Tibial nerve (tissue), 4 donors: Measurements from ENCODE around the gene TANC1. TPM values are rescaled to one million over a fixed set of nuclear protein-coding genes. Genes with fewer than 3 reads are reported as not detected.
A peak's percentile ranks its signal among the peaks of the same experiment; 100 is the strongest.

Experiments used
- DNase-seq, 2 donors: peaks; one replicate each; pipeline ENCODE4 v3.0.0-alpha.2; 2019; ENCODE audit warnings: low spot score in 2 of 2
- H3K27ac ChIP-seq, 4 donors: fragments of 200-600 bp; sonication (generic) in 3 of 4; one replicate each; pipeline ENCODE4 v1.5.1; 2017 to 2019; ENCODE audit warnings: mild to moderate bottlenecking in 1 of 4
- H3K27me3 ChIP-seq, 2 donors: fragments of 200-600 bp; sonication (generic) in 1 of 2; one replicate each; pipeline versions ENCODE4 v1.5.1 to v1.6.0; 2017 to 2019
- H3K36me3 ChIP-seq, 3 donors: fragments of 200-600 bp; sonication (generic); one replicate each; pipeline ENCODE4 v1.5.1; 2018 to 2019
- H3K4me1 ChIP-seq, 4 donors: fragments of 200-600 bp; sonication (generic) in 3 of 4; one replicate each; pipeline ENCODE4 v1.5.1; 2017 to 2019
- H3K4me3 ChIP-seq, 4 donors: fragments of 200-600 bp; sonication (generic) in 3 of 4; one replicate each; pipeline ENCODE4 v1.5.1; 2017 to 2019; ENCODE audit warnings: mild to moderate bottlenecking in 1 of 4, moderate library complexity in 1 of 4
- H3K9me3 ChIP-seq, 4 donors: fragments of 200-600 bp; sonication (generic) in 3 of 4; one replicate each; pipeline ENCODE4 v1.5.1; 2017 to 2019
- CTCF ChIP-seq, 5 experiments: fragments of 200-600 bp in 3 of 5; fragments of 450-650 bp in 2 of 5; sonication (generic) in 3 of 5; IDR thresholded peaks; one replicate each; pipeline ENCODE4 v1.5.1; 2016 to 2019; ENCODE audit warnings: antibody characterized with exemption in 5 of 5, mild to moderate bottlenecking in 3 of 5, moderate library complexity in 2 of 5
- EP300 ChIP-seq, 2 donors: sonication (generic); formaldehyde crosslinking; IDR thresholded peaks; one replicate each; pipeline ENCODE4 v1.6.1; 2017; ENCODE audit warnings: antibody characterized with exemption in 2 of 2, mild to moderate bottlenecking in 1 of 2
- POLR2A ChIP-seq, 2 donors: fragments of 450-650 bp; IDR thresholded peaks; one replicate each; pipeline ENCODE4 v1.6.1; 2017; ENCODE audit warnings: antibody characterized with exemption in 2 of 2, mild to moderate bottlenecking in 2 of 2, moderate library complexity in 2 of 2
- WGBS, 2 donors: methylation state at CpG; one replicate each; pipeline ENCODE4 v1.1.5; 2018; 5-methylcytosine and 5-hydroxymethylcytosine counted together
- total RNA-seq, 4 donors: library from RNA; depleted of rRNA; stranded (reverse); fragments of >200 nt; gene quantifications; one replicate each; pipeline ENCODE4 v1.1.0, GENCODE V29; 2016

TANC1 gene
- total RNA-seq, 4 donors from 2014 or later, result 43.5 to 66.3 (median 57.6) TPM

- TF ChIP-seq CTCF (IDR thresholded peaks at IDR 0.05) (no peak), EP300 (IDR thresholded peaks at IDR 0.05) (no peak), POLR2A (IDR thresholded peaks at IDR 0.05) (no peak)
- no peak for DNase-seq
- WGBS, 2 donors, result 44 to 53% methylated on average over 3 of the region's 3 CpGs
Measured at GRCh38 chr2:158965641-158966040, 2.8 kb upstream of the TANC1 start.

GRCh38 chr2:158966312-158966711, 2.1 kb upstream of the TANC1 start:
- Histone ChIP-seq H3K9me3 (no peaks in the 10 kb centered on the region), H3K4me3 (no peak overlapping the region), H3K27me3 (no peaks in the 10 kb centered on the region), H3K4me1 (peaks cover 0 to 18% (median 4%) of the 10 kb centered on the region in 4 donors), H3K27ac (peak overlapping the region; percentile 90 to 97 (median 95)), H3K36me3 (no peaks in the 10 kb centered on the region)
- no peak for DNase-seq
- TF ChIP-seq POLR2A (IDR thresholded peaks at IDR 0.05) (no peak), CTCF (IDR thresholded peaks at IDR 0.05) (no peak)
- 47 to 67% methylated on average over 1 of the region's 1 CpG for WGBS, 2 donors

More at GRCh38 chr2:158965641-158966040, 2.8 kb upstream of the TANC1 start:
- no peaks in the 10 kb centered on the region for H3K36me3 ChIP-seq
- no peaks in the 10 kb centered on the region for H3K9me3 ChIP-seq
- peak overlapping the region in 3 of 4 donors; percentile 90 to 97 (median 96) for H3K27ac ChIP-seq
- H3K27me3 ChIP-seq, result no peaks in the 10 kb centered on the region
- H3K4me3 ChIP-seq, result no peak overlapping the region
- H3K4me1 ChIP-seq, result peaks cover 0 to 13% (median under 1%) of the 10 kb centered on the region in 4 donors

- peak overlapping the region; percentile 63 to 84 (median 78) for H3K4me3 ChIP-seq
- H3K27me3 ChIP-seq, result no peaks in the 10 kb centered on the region
- TF ChIP-seq CTCF (IDR thresholded peaks at IDR 0.05), result no peak
- TF ChIP-seq EP300 (IDR thresholded peaks at IDR 0.05), result no peak
- no peak for TF ChIP-seq POLR2A (IDR thresholded peaks at IDR 0.05)
- DNase-seq, result no peak
- peaks cover 0 to 27% (median 9%) of the 10 kb centered on the region in 4 donors for H3K4me1 ChIP-seq
- 28 to 30% methylated on average over 12 of the region's 12 CpGs for WGBS, 2 donors
- H3K36me3 ChIP-seq, result no peaks in the 10 kb centered on the region
- H3K9me3 ChIP-seq, result no peaks in the 10 kb centered on the region
- H3K27ac ChIP-seq, result peak overlapping the region; percentile 90 to 97 (median 95)
Measured at GRCh38 chr2:158967114-158967730, 1.2 kb upstream of the TANC1 start.

GRCh38 chr2:158967731-158968395, 577 bp upstream of the TANC1 start:
- 1 to 2% methylated on average over 27 to 29 of the region's 31 CpGs for WGBS, 2 donors
- Histone ChIP-seq H3K4me1 (peaks cover 0 to 33% (median 12%) of the 10 kb centered on the region in 4 donors), H3K9me3 (no peaks in the 10 kb centered on the region), H3K36me3 (no peaks in the 10 kb centered on the region), H3K27me3 (no peaks in the 10 kb centered on the region), H3K27ac (peak overlapping the region; percentile 90 to 97 (median 95)), H3K4me3 (peak overlapping the region; percentile 63 to 84 (median 78))
- TF ChIP-seq POLR2A (IDR thresholded peaks at IDR 0.05), result peak in 1 of 2 donors; percentile 22
- TF ChIP-seq CTCF (IDR thresholded peaks at IDR 0.05), result no peak
- TF ChIP-seq EP300 (IDR thresholded peaks at IDR 0.05), result peak in 1 of 2 donors; percentile 37
- peak; percentile 18 to 20 for DNase-seq

GRCh38 chr2:158969162-158969714, 798 bp downstream of the TANC1 start:
- Histone ChIP-seq H3K27ac (peak overlapping the region; percentile 90 to 97 (median 95)), H3K4me1 (peaks cover 0 to 47% (median 15%) of the 10 kb centered on the region in 4 donors), H3K27me3 (no peaks in the 10 kb centered on the region), H3K4me3 (peak overlapping the region; percentile 63 to 84 (median 78)), H3K9me3 (no peaks in the 10 kb centered on the region), H3K36me3 (no peaks in the 10 kb centered on the region)
- no peak for DNase-seq
- no peak for TF ChIP-seq CTCF (IDR thresholded peaks at IDR 0.05)
- TF ChIP-seq POLR2A (IDR thresholded peaks at IDR 0.05), result no peak
- TF ChIP-seq EP300 (IDR thresholded peaks at IDR 0.05), result no peak
- WGBS, 2 donors, result 0% methylated on average over 27 to 33 of the region's 36 CpGs
